ENCODE results near the gene SLC17A7. TPM values are rescaled to one million over a fixed set of nuclear protein-coding genes. Genes with fewer than 3 reads are reported as not detected.

SLC17A7 gene
- total and polyA plus RNA-seq, 2 of the 8 experiments (the other 6 are each of a cell fraction or from before 2014, with no cell fraction given) = 2.7 to 3.0 TPM

- no peaks in the 10 kb centered on the region for H4K20me1 ChIP-seq (replicated peaks in 1 of 2; ENCODE audit: control insufficient read depth in 1 of 2, insufficient read depth in 2 of 2, low read length in 2 of 2)
- H4K5ac ChIP-seq (ENCODE audit: insufficient read length, low read depth, low read length) = no peak overlapping the region
- H3K4ac ChIP-seq (replicated peaks; ENCODE audit: insufficient read length, low read depth, low read length) = no peak overlapping the region
- H3K4me3 ChIP-seq (ENCODE audit: extremely low read depth in 1 of 4, insufficient read depth in 2 of 4, low read depth in 3 of 4, low read length in 4 of 4) = no peak overlapping the region
- ChIA-PET POLR2A (ENCODE audit: partially characterized antibody) (no interaction called here), CTCF (ENCODE audit: partially characterized antibody) (interaction anchor here (4.8 kb wide), 1 partner anchor 11 kb away, joined by 28 read pairs; the partner anchor contains the start of gene FLT3LG)
- no peaks in the 10 kb centered on the region for H3K9me3 ChIP-seq (ENCODE audit: insufficient read depth in 2 of 2, low read depth in 1 of 2, low read length in 1 of 2)
- H2AFZ ChIP-seq (ENCODE audit: low read length) = no peak overlapping the region
- no peak overlapping the region for H2BK20ac ChIP-seq (ENCODE audit: low read length)
- FAIRE-seq (no peak), DNase-seq (ENCODE audit: low read depth in 1 of 2, low spot score in 2 of 2) (no peak)
- no peak overlapping the region for H3K18ac ChIP-seq (ENCODE audit: extremely low read depth, low read length)
- no peak overlapping the region for H3K27ac ChIP-seq (ENCODE audit: low read depth, low read length)
- 92% methylated on average over 33 of the region's 37 CpGs; no CpG with 5 or more reads in 1 of the 2 experiments for WGBS, 2 experiments (ENCODE audit: extremely low coverage in 1 of 2, insufficient coverage in 1 of 2, insufficient read length in 1 of 2, insufficient replicate concordance in 2 of 2, low coverage in 1 of 2, low lambda C conversion rate in 2 of 2, missing lambda C conversion rate in 1 of 2)
- H3K79me2 ChIP-seq (ENCODE audit: control insufficient read depth in 1 of 2, insufficient read depth in 2 of 2, low read length in 2 of 2) = no peaks in the 10 kb centered on the region
- no peak overlapping the region for H3K14ac ChIP-seq (ENCODE audit: insufficient read length)
- H2BK120ac ChIP-seq (replicated peaks; ENCODE audit: low read depth, low read length) = no peak overlapping the region
- H3K56ac ChIP-seq (replicated peaks; ENCODE audit: insufficient read length, low read depth, low read length) = no peak overlapping the region
- TF ChIP-seq HDAC6 (IDR thresholded peaks at IDR 0.05; ENCODE audit: low read depth, low read length) (no peak), SIN3A (conservative IDR thresholded peaks at IDR 0.05 in 1 of 2, IDR thresholded peaks at IDR 0.05 in 1 of 2; ENCODE audit: low read depth in 1 of 2, low read length in 2 of 2) (no peak), TBP (IDR thresholded peaks at IDR 0.05; ENCODE audit: low read depth, low read length) (no peak), SP1 (IDR thresholded peaks at IDR 0.05; ENCODE audit: low read depth, low read length) (no peak), TCF12 (IDR thresholded peaks at IDR 0.05; ENCODE audit: low read depth, low read length) (no peak), MAFK (IDR thresholded peaks at IDR 0.05; ENCODE audit: low read depth, low read length) (no peak), GABPA (IDR thresholded peaks at IDR 0.05; ENCODE audit: borderline replicate concordance, insufficient read depth, low read length) (no peak), FOSL1 (IDR thresholded peaks at IDR 0.05; ENCODE audit: insufficient read depth, low read depth, low read length) (no peak)
- TF ChIP-seq, protein P1, sequence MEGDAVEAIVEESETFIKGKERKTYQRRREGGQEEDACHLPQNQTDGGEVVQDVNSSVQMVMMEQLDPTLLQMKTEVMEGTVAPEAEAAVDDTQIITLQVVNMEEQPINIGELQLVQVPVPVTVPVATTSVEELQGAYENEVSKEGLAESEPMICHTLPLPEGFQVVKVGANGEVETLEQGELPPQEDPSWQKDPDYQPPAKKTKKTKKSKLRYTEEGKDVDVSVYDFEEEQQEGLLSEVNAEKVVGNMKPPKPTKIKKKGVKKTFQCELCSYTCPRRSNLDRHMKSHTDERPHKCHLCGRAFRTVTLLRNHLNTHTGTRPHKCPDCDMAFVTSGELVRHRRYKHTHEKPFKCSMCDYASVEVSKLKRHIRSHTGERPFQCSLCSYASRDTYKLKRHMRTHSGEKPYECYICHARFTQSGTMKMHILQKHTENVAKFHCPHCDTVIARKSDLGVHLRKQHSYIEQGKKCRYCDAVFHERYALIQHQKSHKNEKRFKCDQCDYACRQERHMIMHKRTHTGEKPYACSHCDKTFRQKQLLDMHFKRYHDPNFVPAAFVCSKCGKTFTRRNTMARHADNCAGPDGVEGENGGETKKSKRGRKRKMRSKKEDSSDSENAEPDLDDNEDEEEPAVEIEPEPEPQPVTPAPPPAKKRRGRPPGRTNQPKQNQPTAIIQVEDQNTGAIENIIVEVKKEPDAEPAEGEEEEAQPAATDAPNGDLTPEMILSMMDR (IDR thresholded peaks at IDR 0.05; ENCODE audit: control extremely low read depth in 1 of 3, insufficient read depth in 1 of 3, low read depth in 1 of 3, low read length in 3 of 3) = no peak
- TF ChIP-seq, protein P2, sequence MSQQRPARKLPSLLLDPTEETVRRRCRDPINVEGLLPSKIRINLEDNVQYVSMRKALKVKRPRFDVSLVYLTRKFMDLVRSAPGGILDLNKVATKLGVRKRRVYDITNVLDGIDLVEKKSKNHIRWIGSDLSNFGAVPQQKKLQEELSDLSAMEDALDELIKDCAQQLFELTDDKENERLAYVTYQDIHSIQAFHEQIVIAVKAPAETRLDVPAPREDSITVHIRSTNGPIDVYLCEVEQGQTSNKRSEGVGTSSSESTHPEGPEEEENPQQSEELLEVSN (IDR thresholded peaks at IDR 0.05) = no peak
- no peak overlapping the region for H2BK15ac ChIP-seq (ENCODE audit: low read length)
- no peaks in the 10 kb centered on the region for H3K23me2 ChIP-seq (ENCODE audit: low read depth, low read length)
- 0 out of 2 replicates have a peak overlapping the region, but pooled peaks have one; percentile 27 for H2BK12ac ChIP-seq (ENCODE audit: low read depth, low read length)
- no peaks in the 10 kb centered on the region for H3K27me3 ChIP-seq (replicated peaks in 1 of 4; ENCODE audit: control insufficient read depth in 3 of 4, extremely low read depth in 1 of 4, insufficient read depth in 3 of 4, low read length in 3 of 4)
- H3K79me1 ChIP-seq (ENCODE audit: low read depth, low read length) = no peaks in the 10 kb centered on the region; the same call in 1 of the 2 replicates
- H3K9ac ChIP-seq (replicated peaks in 1 of 4; ENCODE audit: extremely low read depth in 1 of 4, low read depth in 3 of 4, low read length in 3 of 4) = no peak overlapping the region
- H3K23ac ChIP-seq (ENCODE audit: insufficient read length) = no peak overlapping the region
- H2AK5ac ChIP-seq (ENCODE audit: low read depth, low read length) = no peak overlapping the region
- H2BK5ac ChIP-seq (ENCODE audit: low read depth, low read length) = no peak overlapping the region
- no peak overlapping the region for H4K91ac ChIP-seq (replicated peaks; ENCODE audit: insufficient read length, low read length)
- H3K4me2 ChIP-seq (ENCODE audit: insufficient read depth in 1 of 2, low read depth in 2 of 2, low read length in 2 of 2) = no peak overlapping the region
- H3K36me3 ChIP-seq (ENCODE audit: control insufficient read depth in 2 of 4, insufficient read depth in 4 of 4, low read length in 3 of 4) = peaks cover 0 to 12% (median 6%) of the 10 kb centered on the region in 4 experiments; a peak in 4 of 8 replicates
- no peak overlapping the region for H4K8ac ChIP-seq (ENCODE audit: extremely low read depth, insufficient read depth, low read length)
- H3K4me1 ChIP-seq (replicated peaks in 1 of 4; ENCODE audit: control insufficient read depth in 3 of 4, insufficient read depth in 4 of 4, low read length in 3 of 4) = no peaks in the 10 kb centered on the region
These were observed 20.3 kb upstream of the SLC17A7 start for GRCh38 chr19:49461656-49462055.
